ENCODE data around the gene NUAK2.

The NUAK2 gene

GRCh38 chr1:205287767-205288559 lies 33.6 kb downstream of the NUAK2 start:
- no peak overlapping the region for H3K4me3 ChIP-seq (ENCODE audit: low read depth, low read length)
- no peaks in the 10 kb centered on the region for H3K36me3 ChIP-seq (ENCODE audit: control insufficient read depth in 2 of 2, insufficient read depth in 1 of 2, low read length in 2 of 2)
- TF ChIP-seq KLF9 (tag by site-specific recombination; IDR thresholded peaks at IDR 0.05; ENCODE audit: low read depth) (no peak), ZNF670 (tag by site-specific recombination; IDR thresholded peaks at IDR 0.05; ENCODE audit: low read depth) (no peak), ZNF23 (tag by site-specific recombination; IDR thresholded peaks at IDR 0.05; ENCODE audit: borderline replicate concordance) (no peak), EGR2 (tag by site-specific recombination; IDR thresholded peaks at IDR 0.05; ENCODE audit: low read depth) (peak; percentile 47; the same call in 1 of the 2 replicates), ZFP37 (tag by site-specific recombination; IDR thresholded peaks at IDR 0.05) (no peak), ZNF274 (IDR thresholded peaks at IDR 0.05; ENCODE audit: low read length) (no peak), ZNF274 (tag by site-specific recombination; IDR thresholded peaks at IDR 0.05; ENCODE audit: borderline replicate concordance) (no peak), ZNF664 (tag by site-specific recombination; IDR thresholded peaks at IDR 0.05) (peak; percentile 70), ZNF521 (tag by site-specific recombination; IDR thresholded peaks at IDR 0.05) (no peak), ZNF398 (tag by site-specific recombination; IDR thresholded peaks at IDR 0.05) (peak; percentile 48), ZNF121 (tag by site-specific recombination; IDR thresholded peaks at IDR 0.05) (no peak), KLF1 (tag by site-specific recombination; IDR thresholded peaks at IDR 0.05) (peak; percentile 32; the same call in 1 of the 2 replicates), ZNF292 (tag by site-specific recombination; IDR thresholded peaks at IDR 0.05; ENCODE audit: borderline replicate concordance, low read depth) (no peak), GLI4 (tag by site-specific recombination; IDR thresholded peaks at IDR 0.05) (no peak), SP7 (tag by site-specific recombination; IDR thresholded peaks at IDR 0.05) (0 out of 2 replicates have a peak, but pooled peaks have one; percentile 25), ZNF777 (tag by site-specific recombination; IDR thresholded peaks at IDR 0.05; ENCODE audit: borderline replicate concordance) (no peak), OVOL3 (tag by site-specific recombination; IDR thresholded peaks at IDR 0.05) (no peak), ZNF776 (tag by site-specific recombination; IDR thresholded peaks at IDR 0.05; ENCODE audit: borderline replicate concordance) (no peak), ZFHX2 (tag by site-specific recombination; conservative IDR thresholded peaks at IDR 0.05) (peak; percentile 45)
- no peaks in the 10 kb centered on the region for H3K9me3 ChIP-seq (ENCODE audit: control insufficient read depth, insufficient read depth, low read depth, low read length)
- ChIA-PET CTCF (interaction anchor here (0.6 to 3.0 kb wide), 7 partner anchors 12 to 54 kb away, joined by 3 to 8 read pairs (median 3); no protein-coding TSS in a partner anchor), POLR2A (interaction anchor here (1.3 to 2.5 kb wide), 2 partner anchors 10 to 13 kb away, joined by 3 to 9 read pairs; no protein-coding TSS in a partner anchor)
- H3K27ac ChIP-seq (ENCODE audit: extremely low read depth, low read depth, low read length) = no peak overlapping the region
- no peaks in the 10 kb centered on the region for H3K4me1 ChIP-seq (ENCODE audit: control insufficient read depth, insufficient read depth, low read length)

- ChIA-PET POLR2A (interaction anchor here (2.5 kb wide), 1 partner anchor 11 kb away, joined by 9 read pairs; no protein-coding TSS in a partner anchor), CTCF (interaction anchor here (0.6 to 3.2 kb wide), 6 partner anchors 11 to 49 kb away, joined by 3 to 30 read pairs (median 4); no protein-coding TSS in a partner anchor)
- Histone ChIP-seq H3K9me3 (ENCODE audit: control insufficient read depth, insufficient read depth, low read depth, low read length) (no peaks in the 10 kb centered on the region), H3K27ac (ENCODE audit: extremely low read depth, low read depth, low read length) (no peak overlapping the region), H3K4me1 (ENCODE audit: control insufficient read depth, insufficient read depth, low read length) (no peaks in the 10 kb centered on the region), H3K4me3 (ENCODE audit: low read depth, low read length) (no peak overlapping the region), H3K36me3 (ENCODE audit: control insufficient read depth in 2 of 2, insufficient read depth in 1 of 2, low read length in 2 of 2) (no peaks in the 10 kb centered on the region)
- TF ChIP-seq ZNF10 (tag by site-specific recombination; IDR thresholded peaks at IDR 0.05) (no peak), HOXD13 (CRISPR knock-in tag; IDR thresholded peaks at IDR 0.05; ENCODE audit: borderline replicate concordance) (no peak), ZNF677 (tag by site-specific recombination; IDR thresholded peaks at IDR 0.05) (no peak), KLF9 (tag by site-specific recombination; IDR thresholded peaks at IDR 0.05; ENCODE audit: low read depth) (no peak), ZNF423 (tag by site-specific recombination; IDR thresholded peaks at IDR 0.05) (no peak), BCL11B (tag by site-specific recombination; IDR thresholded peaks at IDR 0.05; ENCODE audit: low read depth) (no peak), ATF2 (tag by site-specific recombination; IDR thresholded peaks at IDR 0.05; ENCODE audit: low read depth) (no peak), ZNF670 (tag by site-specific recombination; IDR thresholded peaks at IDR 0.05; ENCODE audit: low read depth) (no peak), GLI4 (tag by site-specific recombination; IDR thresholded peaks at IDR 0.05) (no peak), ZNF76 (tag by site-specific recombination; IDR thresholded peaks at IDR 0.05; ENCODE audit: borderline replicate concordance, low read depth) (no peak), ZNF133 (tag by site-specific recombination; IDR thresholded peaks at IDR 0.05) (no peak), ZNF600 (tag by site-specific recombination; IDR thresholded peaks at IDR 0.05) (no peak), ZNF585B (tag by site-specific recombination; IDR thresholded peaks at IDR 0.05) (no peak), KLF10 (tag by site-specific recombination; IDR thresholded peaks at IDR 0.05) (no peak), ZNF175 (tag by site-specific recombination; IDR thresholded peaks at IDR 0.05) (no peak)
Measured at GRCh38 chr1:205287076-205287475, 34.5 kb downstream of the NUAK2 start.
